GM13977 (cell line): ENCODE measurements around the gene SPACA7.

Source experiments
- DNase-seq: peaks from one replicate; pipeline ENCODE4 v3.0.0; 2012; ENCODE audit warnings: low spot score
- CTCF ChIP-seq: IDR thresholded peaks from 2 replicates; pipeline ENCODE4 v1.5.1; 2012; ENCODE audit warnings: mild to moderate bottlenecking, control low read depth; ENCODE audit not compliant: insufficient read depth; ENCODE audit errors: extremely low read depth, missing control alignments
- in situ Hi-C: fragments of 300-500 bp; cut with MboI; formaldehyde crosslinking; loops from one replicate; pipeline ENCODE4 v1.12.0; 2022; ENCODE audit warnings: low sequenced_read_pairs, low pct_unique_long_range_greater_than_20kb, mixed read lengths, inconsistent platforms; ENCODE audit not compliant: unreplicated experiment

The SPACA7 gene

GRCh38 chr13:112450118-112450903, 74.2 kb downstream of the SPACA7 start:
- in situ Hi-C loops: no loop called here
- TF ChIP-seq CTCF: no peak
- peak; percentile 14 for DNase-seq

- no peak for DNase-seq
- in situ Hi-C loops: no loop called here
Measured at GRCh38 chr13:112450904-112451240, 74.7 kb downstream of the SPACA7 start.

GRCh38 chr13:112451512-112452379, 75.6 kb downstream of the SPACA7 start:
- in situ Hi-C loops: no loop called here
- TF ChIP-seq CTCF: no peak
- no peak for DNase-seq

More at GRCh38 chr13:112450904-112451240, 74.7 kb downstream of the SPACA7 start:
- TF ChIP-seq CTCF: no peak

- in situ Hi-C loops: no loop called here
Measured at GRCh38 chr13:112452380-112453206, 76.4 kb downstream of the SPACA7 start.

GRCh38 chr13:112453207-112453829, 77.2 kb downstream of the SPACA7 start:
- in situ Hi-C loops: no loop called here
- no peak for TF ChIP-seq CTCF

More at GRCh38 chr13:112452380-112453206, 76.4 kb downstream of the SPACA7 start:
- TF ChIP-seq CTCF: no peak
- DNase-seq: no peak

More at GRCh38 chr13:112453207-112453829, 77.2 kb downstream of the SPACA7 start:
- DNase-seq: no peak
